ENCODE results near the gene SCRT2. TPM values are rescaled to one million over a fixed set of nuclear protein-coding genes. Genes with fewer than 3 reads are reported as not detected.

The SCRT2 gene
- total RNA-seq, 1 donor from 2014 or later: not detected

GRCh38 chr20:635893-636338 is 39.7 kb downstream of the SCRT2 start:
- DNase-seq (ENCODE audit: low read depth): no peak
- H3K4me3 ChIP-seq (ENCODE audit: low read depth, low read length): no peak overlapping the region
- no peak for TF ChIP-seq CTCF (conservative IDR thresholded peaks at IDR 0.05; ENCODE audit: low read depth, low read length)

GRCh38 chr20:635028-635892 is 40.3 kb downstream of the SCRT2 start:
- H3K4me3 ChIP-seq (ENCODE audit: low read depth, low read length): no peak overlapping the region
- DNase-seq (ENCODE audit: low read depth): no peak
- TF ChIP-seq CTCF (conservative IDR thresholded peaks at IDR 0.05; ENCODE audit: low read depth, low read length): no peak

GRCh38 chr20:634148-634925 is 41.3 kb downstream of the SCRT2 start:
- no peak for TF ChIP-seq CTCF (conservative IDR thresholded peaks at IDR 0.05; ENCODE audit: low read depth, low read length)
- no peak overlapping the region for H3K4me3 ChIP-seq (ENCODE audit: low read depth, low read length)
- no peak for DNase-seq (ENCODE audit: low read depth)

GRCh38 chr20:631101-631500 is 44.5 kb downstream of the SCRT2 start:
- no peak for TF ChIP-seq CTCF (conservative IDR thresholded peaks at IDR 0.05; ENCODE audit: low read depth, low read length)
- DNase-seq (ENCODE audit: low read depth): no peak
- H3K4me3 ChIP-seq (ENCODE audit: low read depth, low read length): no peak overlapping the region

- DNase-seq (ENCODE audit: low read depth): no peak
- no peak for TF ChIP-seq CTCF (conservative IDR thresholded peaks at IDR 0.05; ENCODE audit: low read depth, low read length)
These were observed 49.0 kb downstream of the SCRT2 start for GRCh38 chr20:626579-626978.

GRCh38 chr20:625360-625932 is 50.2 kb downstream of the SCRT2 start:
- DNase-seq (ENCODE audit: low read depth): no peak
- no peak for TF ChIP-seq CTCF (conservative IDR thresholded peaks at IDR 0.05; ENCODE audit: low read depth, low read length)
- no peak overlapping the region for H3K4me3 ChIP-seq (ENCODE audit: low read depth, low read length)

More at GRCh38 chr20:626579-626978, 49.0 kb downstream of the SCRT2 start:
- no peak overlapping the region for H3K4me3 ChIP-seq (ENCODE audit: low read depth, low read length)
